HepG2 (cell line): ENCODE measurements around the gene SF3B5. TPM values are rescaled to one million over a fixed set of nuclear protein-coding genes. Genes with fewer than 3 reads are reported as not detected.
"Not testable (repeated sequence)": the region's sequence is repeated elsewhere in the genome, so short reads cannot be mapped to it uniquely, and the experiment has no call there.

Experiments
- ATAC-seq: fragments of 200-7000 bp; cut with Tn5 transposase; 3 replicates; pipeline ENCODE4 v1.9.1; 2020; ENCODE audit warnings: mild to moderate bottlenecking, moderate library complexity
- BruUV-seq: library from RNA; stranded (reverse); fragments of 400-500 nt; replicated peaks from 2 replicates; lab custom pipeline; 2021; lab: Mats Ljungman, UMichigan
- CTCF ChIA-PET: fragments of 300-600 bp; formaldehyde crosslinking; extraction: SDS; loops from one replicate; lab custom pipeline; 2021; ENCODE audit warnings: low total read pairs, inconsistent platforms, low intra/inter-chr PET ratio; lab: Yijun Ruan, JAX
- POLR2A ChIA-PET: fragments of 350-600 bp; sonication (Branson Sonifier 250); formaldehyde crosslinking; loops from one replicate; lab custom pipeline; 2020; ENCODE audit warnings: antibody characterized with exemption, inconsistent platforms; lab: Yijun Ruan, JAX
- DNase-seq: peaks from one replicate; pipeline ENCODE4 v3.0.0-alpha.2; 2015; ENCODE audit warnings: low spot score
- FAIRE-seq: peaks from 3 replicates; lab custom pipeline; 2011; peaks lifted over from hg19 to GRCh38; lab: Jason Lieb, UNC
- H2AFZ ChIP-seq: one replicate; pipeline ENCODE4 v1.6.1; 2011; ENCODE audit warnings: low read length, inconsistent platforms
- H3K27ac ChIP-seq: fragments of 300-600 bp; 3 replicates; pipeline ENCODE4 v1.8.0; 2011; ENCODE audit warnings: mixed run types, mild to moderate bottlenecking, mixed read lengths, low read length, inconsistent platforms; ENCODE audit not compliant: insufficient read depth; ENCODE audit errors: extremely low read length
- H3K27me3 ChIP-seq, 2 experiments: fragments of 200-600 bp in 1 of 2; 2 replicates in 1 of 2; 3 replicates in 1 of 2; pipeline versions ENCODE4 v1.6.0 to v1.8.0; 2011; ENCODE audit warnings: low read length in 2 of 2, mild to moderate bottlenecking in 2 of 2, moderate library complexity in 2 of 2, inconsistent platforms in 1 of 2; ENCODE audit not compliant: insufficient read depth in 2 of 2, control insufficient read depth in 1 of 2
- H3K36me3 ChIP-seq, 2 experiments: fragments of 200-600 bp in 1 of 2; replicated peaks in 1 of 2; 2 replicates in 1 of 2; 3 replicates in 1 of 2; pipeline versions ENCODE4 v1.5.1 to v1.8.0; 2011; ENCODE audit warnings: low read length in 2 of 2, inconsistent platforms in 1 of 2; ENCODE audit not compliant: insufficient read depth in 2 of 2, control insufficient read depth in 1 of 2
- H3K4me1 ChIP-seq: 2 replicates; pipeline ENCODE4 v1.5.1; 2012; ENCODE audit warnings: low read length, inconsistent platforms; ENCODE audit not compliant: insufficient read depth
- H3K4me2 ChIP-seq: 2 replicates; pipeline ENCODE4 v1.6.0; 2011; ENCODE audit warnings: low read depth, low read length, inconsistent platforms
- H3K4me3 ChIP-seq, 3 experiments: fragments of 200-600 bp in 1 of 3; sonication (generic), shearing (Covaris generic) in 1 of 3; replicated peaks in 1 of 3; 2 replicates each; pipeline ENCODE4 v1.5.1; 2011 to 2016; ENCODE audit warnings: low read length in 3 of 3, inconsistent platforms in 2 of 3, low read depth in 2 of 3, mild to moderate bottlenecking in 2 of 3, control low read depth in 1 of 3, mixed read lengths in 1 of 3; ENCODE audit not compliant: insufficient read depth in 1 of 3
- H3K79me2 ChIP-seq: one replicate; pipeline ENCODE4 v1.6.1; 2011; ENCODE audit warnings: low read length, inconsistent platforms; ENCODE audit not compliant: insufficient read depth
- H3K9ac ChIP-seq: 2 replicates; pipeline ENCODE4 v1.6.0; 2011; ENCODE audit warnings: mild to moderate bottlenecking, low read depth, low read length, inconsistent platforms; ENCODE audit not compliant: insufficient read depth
- H3K9me3 ChIP-seq: 2 replicates; pipeline ENCODE4 v1.5.1; 2012; ENCODE audit warnings: mild to moderate bottlenecking, low read length
- H4K20me1 ChIP-seq: 2 replicates; pipeline ENCODE4 v1.6.0; 2011; ENCODE audit warnings: inconsistent platforms, mild to moderate bottlenecking, low read length, moderate library complexity; ENCODE audit not compliant: insufficient read depth
- MAFG ChIP-seq: sonication (generic); formaldehyde crosslinking; IDR thresholded peaks from 2 replicates; pipeline ENCODE4 v1.5.1; 2020; ENCODE audit warnings: mild to moderate bottlenecking, missing genetic modification reagents
- MTERF4 ChIP-seq: sonication (generic); formaldehyde crosslinking; IDR thresholded peaks from 2 replicates; pipeline ENCODE4 v1.8.0; 2023; ENCODE audit warnings: mild to moderate bottlenecking, missing genetic modification reagents
- SMC3 ChIP-seq: IDR thresholded peaks from 2 replicates; pipeline ENCODE4 v1.6.1; 2011; ENCODE audit warnings: low read length, improper control_type of control experiment
- ZBTB1 ChIP-seq: sonication (generic); formaldehyde crosslinking; IDR thresholded peaks from 2 replicates; pipeline ENCODE4 v1.4.0; 2020; ENCODE audit warnings: missing genetic modification reagents, borderline replicate concordance
- ZFP37 ChIP-seq: sonication (generic); formaldehyde crosslinking; IDR thresholded peaks from 2 replicates; pipeline ENCODE4 v1.4.0; 2020; ENCODE audit warnings: missing genetic modification reagents, borderline replicate concordance
- ZNF709 ChIP-seq: sonication (generic); formaldehyde crosslinking; IDR thresholded peaks from 2 replicates; pipeline ENCODE4 v1.5.0; 2020; ENCODE audit warnings: mild to moderate bottlenecking, missing genetic modification reagents
- ZNF788 ChIP-seq: sonication (generic); formaldehyde crosslinking; IDR thresholded peaks from 2 replicates; pipeline ENCODE4 v1.5.0; 2020; ENCODE audit warnings: mild to moderate bottlenecking, missing genetic modification reagents, borderline replicate concordance
- ZSCAN31 ChIP-seq: sonication (generic); formaldehyde crosslinking; IDR thresholded peaks from 2 replicates; pipeline ENCODE4 v1.5.0; 2020; ENCODE audit warnings: low read depth, mild to moderate bottlenecking, missing genetic modification reagents
- WGBS: methylation state at CpG from one replicate; pipeline ENCODE4 v1.1.6; 2017; ENCODE audit warnings: low lambda C conversion rate; 5-methylcytosine and 5-hydroxymethylcytosine counted together
- in situ Hi-C: cut with HindIII; loops from 2 replicates; pipeline ENCODE4 v1.10.0; 2017; ENCODE audit warnings: low pct_unique_long_range_greater_than_20kb; ENCODE audit not compliant: extremely low pct_ligation_motif_present
- intact Hi-C: fragments of 100-400 bp; cut with micrococcal nuclease; formaldehyde crosslinking; loops from one replicate; pipeline ENCODE4 v1.10.0; 2022; ENCODE audit not compliant: unreplicated experiment
- polyA plus RNA-seq, 8 experiments: library from polyadenylated mRNA; depleted of rRNA in 3 of 8; stranded (reverse) in 7 of 8; unstranded in 1 of 8; fragments of >200 nt; fragmentation: Illumina TruSeq in 4 of 8; extraction: Trizol in 4 of 8; gene quantifications; 2 replicates each; pipeline versions ENCODE4 v1.2.1 to v1.2.3, GENCODE V29; 2011 to 2016; ENCODE audit warnings: low read depth in 4 of 8, missing spikeins in 1 of 8, mixed read lengths in 1 of 8; ENCODE audit not compliant: insufficient read depth in 1 of 8
- total RNA-seq, 5 experiments: library from RNA; depleted of rRNA; stranded (reverse); fragments of >200 nt; fragmentation: Illumina TruSeq; extraction: Trizol; gene quantifications; 2 replicates each; pipeline ENCODE4 v1.2.3, GENCODE V29; 2016; ENCODE audit warnings: low read depth in 1 of 5

The SF3B5 gene
- total and polyA plus RNA-seq, 2 of the 13 experiments (the other 11 are each of a cell fraction or from before 2014, with no cell fraction given), result 263 to 292 TPM

GRCh38 chr6:144083172-144083571 is 12.2 kb downstream of the SF3B5 start (continued):
- TF ChIP-seq MTERF4 (no peak), ZSCAN31 (no peak), ZNF788 (CRISPR knock-in tag) (no peak), ZFP37 (no peak), SMC3 (no peak), MAFG (CRISPR knock-in tag) (no peak), ZNF709 (CRISPR knock-in tag) (no peak), ZBTB1 (CRISPR knock-in tag) (no peak)

- H2AFZ ChIP-seq, BruUV-seq, H3K4me1 ChIP-seq, POLR2A ChIA-PET, H4K20me1 ChIP-seq, CTCF ChIA-PET, H3K9ac ChIP-seq, in situ Hi-C loops, H3K27ac ChIP-seq, H3K9me3 ChIP-seq, H3K4me3 ChIP-seq, H3K79me2 ChIP-seq, FAIRE-seq, ATAC-seq, H3K36me3 ChIP-seq, intact Hi-C loops, DNase-seq, H3K4me2 ChIP-seq, H3K27me3 ChIP-seq: not testable (repeated sequence)
- 96% methylated on average over 3 of the region's 3 CpGs for WGBS
Measured at GRCh38 chr6:144082412-144082811, 13.0 kb downstream of the SF3B5 start.
